ENCODE results near the gene BDKRB1. TPM values are rescaled to one million over a fixed set of nuclear protein-coding genes. Genes with fewer than 3 reads are reported as not detected.

BDKRB1 gene
- total and polyA plus RNA-seq, 9 of the 15 experiments (the other 6 are each of a cell fraction or from before 2014, with no cell fraction given) = 0.06 to 0.23 (median 0.09) TPM; not detected in 1

DNA sequence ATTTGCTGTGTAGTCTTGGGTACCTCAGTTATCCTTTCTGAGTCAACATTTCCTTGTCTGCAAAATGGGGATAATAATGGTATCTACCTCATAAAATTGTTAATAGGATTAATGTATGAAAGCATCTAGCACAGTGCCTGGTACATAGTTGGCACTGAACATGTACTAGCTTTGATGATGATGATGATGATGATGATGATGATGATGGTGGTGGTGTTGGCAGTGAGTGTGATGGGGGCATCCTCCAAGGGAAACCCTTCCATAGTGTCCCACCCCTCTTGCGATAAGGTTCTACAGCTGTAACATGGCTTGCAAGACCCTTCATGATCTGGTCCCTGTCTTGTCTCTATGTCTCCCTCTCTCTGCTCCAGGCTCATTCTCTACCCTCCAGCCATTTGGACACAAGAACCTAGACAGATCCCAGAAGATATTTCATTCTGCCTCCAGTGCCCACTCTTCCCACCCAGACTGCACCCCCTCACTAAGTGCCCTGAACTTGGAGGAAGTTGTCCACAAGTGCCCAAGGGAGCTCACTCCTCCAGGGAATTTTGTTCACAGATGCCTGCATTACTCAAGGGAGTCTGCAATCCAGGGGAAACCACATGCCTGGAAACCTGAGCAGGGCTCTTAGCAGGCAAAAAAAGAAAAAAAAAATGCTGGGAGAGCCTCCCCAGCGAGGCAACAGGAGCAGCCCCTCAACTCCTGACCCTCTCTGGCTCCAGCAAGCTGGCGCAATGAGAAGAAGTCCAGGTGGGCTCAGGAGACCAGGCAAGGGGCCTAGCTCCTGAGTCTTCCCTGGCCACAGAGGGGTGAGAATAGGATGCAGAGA lies 10.1 kb upstream of the BDKRB1 start (continued):
- TF ChIP-seq, protein P1, sequence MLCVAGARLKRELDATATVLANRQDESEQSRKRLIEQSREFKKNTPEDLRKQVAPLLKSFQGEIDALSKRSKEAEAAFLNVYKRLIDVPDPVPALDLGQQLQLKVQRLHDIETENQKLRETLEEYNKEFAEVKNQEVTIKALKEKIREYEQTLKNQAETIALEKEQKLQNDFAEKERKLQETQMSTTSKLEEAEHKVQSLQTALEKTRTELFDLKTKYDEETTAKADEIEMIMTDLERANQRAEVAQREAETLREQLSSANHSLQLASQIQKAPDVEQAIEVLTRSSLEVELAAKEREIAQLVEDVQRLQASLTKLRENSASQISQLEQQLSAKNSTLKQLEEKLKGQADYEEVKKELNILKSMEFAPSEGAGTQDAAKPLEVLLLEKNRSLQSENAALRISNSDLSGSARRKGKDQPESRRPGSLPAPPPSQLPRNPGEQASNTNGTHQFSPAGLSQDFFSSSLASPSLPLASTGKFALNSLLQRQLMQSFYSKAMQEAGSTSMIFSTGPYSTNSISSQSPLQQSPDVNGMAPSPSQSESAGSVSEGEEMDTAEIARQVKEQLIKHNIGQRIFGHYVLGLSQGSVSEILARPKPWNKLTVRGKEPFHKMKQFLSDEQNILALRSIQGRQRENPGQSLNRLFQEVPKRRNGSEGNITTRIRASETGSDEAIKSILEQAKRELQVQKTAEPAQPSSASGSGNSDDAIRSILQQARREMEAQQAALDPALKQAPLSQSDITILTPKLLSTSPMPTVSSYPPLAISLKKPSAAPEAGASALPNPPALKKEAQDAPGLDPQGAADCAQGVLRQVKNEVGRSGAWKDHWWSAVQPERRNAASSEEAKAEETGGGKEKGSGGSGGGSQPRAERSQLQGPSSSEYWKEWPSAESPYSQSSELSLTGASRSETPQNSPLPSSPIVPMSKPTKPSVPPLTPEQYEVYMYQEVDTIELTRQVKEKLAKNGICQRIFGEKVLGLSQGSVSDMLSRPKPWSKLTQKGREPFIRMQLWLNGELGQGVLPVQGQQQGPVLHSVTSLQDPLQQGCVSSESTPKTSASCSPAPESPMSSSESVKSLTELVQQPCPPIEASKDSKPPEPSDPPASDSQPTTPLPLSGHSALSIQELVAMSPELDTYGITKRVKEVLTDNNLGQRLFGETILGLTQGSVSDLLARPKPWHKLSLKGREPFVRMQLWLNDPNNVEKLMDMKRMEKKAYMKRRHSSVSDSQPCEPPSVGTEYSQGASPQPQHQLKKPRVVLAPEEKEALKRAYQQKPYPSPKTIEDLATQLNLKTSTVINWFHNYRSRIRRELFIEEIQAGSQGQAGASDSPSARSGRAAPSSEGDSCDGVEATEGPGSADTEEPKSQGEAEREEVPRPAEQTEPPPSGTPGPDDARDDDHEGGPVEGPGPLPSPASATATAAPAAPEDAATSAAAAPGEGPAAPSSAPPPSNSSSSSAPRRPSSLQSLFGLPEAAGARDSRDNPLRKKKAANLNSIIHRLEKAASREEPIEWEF (CRISPR knock-in tag; IDR thresholded peaks at IDR 0.05) = no peak
- TF ChIP-seq FOXK2 (conservative IDR thresholded peaks at IDR 0.05 in 1 of 2, IDR thresholded peaks at IDR 0.05 in 1 of 2; ENCODE audit: low read depth in 2 of 2) (no peak), MTA2 (IDR thresholded peaks at IDR 0.05; ENCODE audit: low read depth) (no peak), ZNF133 (CRISPR knock-in tag; IDR thresholded peaks at IDR 0.05) (no peak), SP1 (CRISPR knock-in tag; IDR thresholded peaks at IDR 0.05) (no peak), EZH2 (IDR thresholded peaks at IDR 0.05; ENCODE audit: borderline replicate concordance, low read depth, low read length) (no peak), TAF1 (IDR thresholded peaks at IDR 0.05; ENCODE audit: control insufficient read depth, extremely low read depth, insufficient read depth, low read length, severe bottlenecking) (no peak), ZKSCAN8 (CRISPR knock-in tag; IDR thresholded peaks at IDR 0.05) (no peak), NFXL1 (CRISPR knock-in tag; IDR thresholded peaks at IDR 0.05) (no peak)
